T-helper 22 cell (primary cell): ENCODE measurements around the gene GARIN5B.

Source experiments
- DNase-seq: peaks from one replicate; pipeline ENCODE4 v3.0.0-alpha.2; 2020; ENCODE audit warnings: low read depth

The GARIN5B gene

GRCh38 chr19:55389386-55390317, 26.6 kb upstream of the GARIN5B start:
- DNase-seq = no peak

- no peak for DNase-seq
Observed at GRCh38 chr19:55387736-55388497, 24.9 kb upstream of the GARIN5B start.

GRCh38 chr19:55386493-55386971, 23.5 kb upstream of the GARIN5B start:
- DNase-seq = no peak

- peak; percentile 96 for DNase-seq
Observed at GRCh38 chr19:55385724-55386492, 22.8 kb upstream of the GARIN5B start, which contains the start of gene RPL28. Gene RPL28, plus strand, starts transcription at chr19:55385932. Its CDS starts 426 bp downstream, at chr19:55386358.

GRCh38 chr19:55384920-55385723, 22.1 kb upstream of the GARIN5B start:
- peak; percentile 93 for DNase-seq

- DNase-seq = no peak
Observed at GRCh38 chr19:55384131-55384919, 21.3 kb upstream of the GARIN5B start, which contains the start of gene TMEM238. Gene TMEM238, minus strand, starts transcription at chr19:55384292. Its CDS starts 33 bp downstream, at chr19:55384259.

GRCh38 chr19:55383279-55384130, 20.4 kb upstream of the GARIN5B start:
- DNase-seq = peak; percentile 27

GRCh38 chr19:55382522-55383054, 19.5 kb upstream of the GARIN5B start:
- no peak for DNase-seq

GRCh38 chr19:55382013-55382412, 19.0 kb upstream of the GARIN5B start:
- DNase-seq = no peak

- no peak for DNase-seq
Observed at GRCh38 chr19:55379174-55379573, 16.1 kb upstream of the GARIN5B start.

- no peak for DNase-seq
Observed at GRCh38 chr19:55377356-55378131, 14.5 kb upstream of the GARIN5B start.

GRCh38 chr19:55376241-55376933, 13.3 kb upstream of the GARIN5B start, which contains the start of gene TMEM190:
Gene TMEM190, plus strand, starts transcription at chr19:55376826. Its CDS starts 28 bp downstream, at chr19:55376854.
- DNase-seq = no peak

- DNase-seq = no peak
Observed at GRCh38 chr19:55373993-55374757, 11.1 kb upstream of the GARIN5B start.

- DNase-seq = no peak
Observed at GRCh38 chr19:55373306-55373992, 10.4 kb upstream of the GARIN5B start.

GRCh38 chr19:55372316-55373081, 9.4 kb upstream of the GARIN5B start:
- DNase-seq = no peak
